Stimulated activated CD8-positive, alpha-beta memory T cell treated with anti-CD3 and anti-CD28 coated beads, Interleukin-2, amount 100 ng/mL, for 1 hour (primary cell): ENCODE data around the gene ZNF880.
"Not testable (repeated sequence)": the region's sequence is repeated elsewhere in the genome, so short reads cannot be mapped to it uniquely, and the experiment has no call there.

Source experiments
- DNase-seq, 2 donors: peaks; one replicate each; pipeline ENCODE4 v3.0.0-alpha.2; 2020; ENCODE audit warnings: low read depth in 2 of 2

ZNF880 gene

DNA sequence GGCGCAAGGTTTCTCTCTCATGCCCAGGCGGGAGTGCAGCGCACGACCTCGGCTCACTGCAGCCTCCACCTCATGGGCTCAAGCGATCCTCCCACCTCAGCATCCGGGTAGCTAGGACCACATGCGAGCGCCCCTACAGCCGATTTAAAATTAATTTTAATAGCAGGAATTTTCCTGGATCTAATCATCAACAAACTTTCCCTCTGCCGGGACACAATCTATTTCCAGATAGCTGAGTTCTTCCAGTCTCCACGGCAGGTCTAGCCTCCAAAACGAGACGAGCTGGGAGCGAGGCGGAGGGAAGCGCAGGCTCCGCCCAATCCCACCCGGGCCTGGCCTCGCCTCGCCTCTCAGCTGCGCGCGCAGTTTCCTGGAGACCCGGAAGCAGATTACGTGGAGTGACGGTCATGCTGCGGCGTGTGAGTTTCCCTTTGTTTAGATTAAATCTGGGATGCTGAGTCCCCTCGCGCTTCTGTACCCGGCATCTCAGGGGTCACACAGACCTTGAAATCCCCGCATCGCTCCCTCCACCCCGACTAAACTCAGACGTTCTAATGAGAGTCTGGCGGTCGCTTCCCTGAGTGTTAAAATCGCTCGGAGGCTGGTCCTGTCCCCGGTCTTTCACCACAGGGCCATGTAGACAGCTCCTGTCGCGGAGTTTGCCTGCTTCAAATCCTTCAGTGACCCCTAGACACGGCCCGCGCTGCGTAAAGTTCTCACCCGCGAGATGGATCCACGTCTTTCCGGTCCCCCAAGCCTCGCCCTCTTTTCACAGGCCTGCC is at the start of gene ZNF880:
Gene ZNF880 (plus strand): TSS at position 365 of the 782 bp plus-strand sequence. CDS start 43 bp downstream, at position 408.
- peak; percentile 81 to 87 for DNase-seq

DNA sequence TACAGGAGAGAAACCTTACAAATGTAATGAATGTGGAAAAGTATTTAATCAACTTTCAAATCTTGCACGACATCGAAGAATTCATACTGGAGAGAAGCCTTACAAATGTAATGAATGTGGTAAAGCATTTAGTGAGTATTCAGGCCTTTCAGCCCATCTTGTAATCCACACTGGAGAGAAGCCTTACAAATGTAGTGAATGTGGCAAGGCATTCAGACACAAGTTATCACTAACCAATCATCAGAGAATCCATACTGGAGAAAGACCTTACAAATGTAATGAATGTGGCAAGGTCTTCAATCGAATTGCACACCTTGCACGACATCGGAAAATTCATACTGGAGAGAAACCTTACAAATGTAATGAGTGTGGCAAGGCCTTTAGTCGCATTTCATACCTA is 47.3 kb upstream of the ZNF880 start:
- no peak for DNase-seq

DNA sequence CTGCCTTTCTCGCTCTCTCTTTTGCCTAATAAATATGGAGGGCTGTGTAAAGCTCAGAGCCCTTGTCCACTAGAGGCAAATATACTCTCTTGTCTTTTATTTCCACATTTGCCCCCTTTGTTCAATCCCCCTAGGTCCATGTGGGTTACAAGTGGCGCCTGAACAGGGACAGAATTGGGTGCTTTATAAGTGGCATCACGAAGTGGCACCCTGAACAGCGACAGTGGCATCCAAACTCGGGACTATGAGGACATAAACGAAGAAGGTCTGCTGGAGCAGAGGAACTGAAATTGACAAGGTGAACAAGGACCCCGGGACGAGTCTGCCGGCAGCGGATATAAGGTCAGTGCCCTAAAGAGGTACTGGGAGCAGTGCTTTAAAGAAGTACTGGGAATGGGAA is 38.0 kb upstream of the ZNF880 start:
- no peak for DNase-seq

DNA sequence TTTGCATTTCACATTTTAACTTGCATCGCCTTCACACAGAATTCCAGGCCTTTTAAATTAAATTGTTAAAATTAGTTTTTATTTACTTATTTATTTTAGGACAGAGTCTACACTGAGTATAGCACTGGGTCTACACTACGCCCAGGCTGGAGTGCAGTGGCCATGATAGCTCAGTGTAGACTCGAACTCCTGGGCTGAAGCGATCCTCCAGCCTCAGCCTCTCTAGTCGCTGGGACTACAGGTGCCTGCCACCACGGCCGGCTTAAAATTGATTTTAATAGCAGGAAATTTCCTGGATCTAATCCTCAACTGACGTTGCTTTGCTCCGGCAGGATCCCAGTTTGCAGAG is 34.0 kb upstream of the ZNF880 start:
- DNase-seq, result no peak

DNA sequence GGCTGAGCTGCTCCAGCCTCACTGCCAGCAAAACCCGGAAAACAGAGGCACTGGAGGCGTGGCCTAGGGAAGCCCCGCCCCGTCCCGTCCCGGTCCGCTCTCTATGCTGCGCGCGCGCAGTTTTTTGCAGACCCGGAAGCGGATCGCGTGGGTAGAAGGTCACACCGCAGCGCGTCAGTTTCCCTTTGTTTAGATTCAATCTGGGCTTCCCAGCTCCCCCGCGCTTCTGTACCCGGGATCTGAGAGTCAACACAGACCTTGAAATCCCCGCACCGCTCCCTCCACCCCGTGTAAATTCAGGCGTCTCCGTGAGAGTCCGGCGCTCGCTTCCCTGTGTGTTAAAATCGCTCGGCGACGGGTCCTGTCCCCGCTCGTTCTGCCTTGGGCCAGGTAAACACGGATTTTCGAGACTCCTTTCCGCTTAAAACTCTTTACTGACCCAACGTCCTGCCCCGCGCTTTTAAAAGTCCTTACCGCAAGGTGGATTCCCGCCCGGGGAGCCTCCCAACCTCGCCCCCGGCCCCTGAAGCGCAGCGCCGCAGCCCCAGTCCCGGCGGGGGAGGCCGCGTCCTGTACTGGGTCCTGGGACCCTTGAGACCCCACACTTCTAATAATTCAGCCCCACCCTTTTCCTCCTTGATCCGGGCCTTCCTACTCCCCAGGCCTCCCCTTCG is 33.5 kb upstream of the ZNF880 start, which contains the start of gene ZNF610:
Gene ZNF610 (plus strand): TSS at position 127 of the 674 bp plus-strand sequence. CDS start 12,930 bp downstream, outside the sequence.
- DNase-seq, result peak; percentile 64 to 78

DNA sequence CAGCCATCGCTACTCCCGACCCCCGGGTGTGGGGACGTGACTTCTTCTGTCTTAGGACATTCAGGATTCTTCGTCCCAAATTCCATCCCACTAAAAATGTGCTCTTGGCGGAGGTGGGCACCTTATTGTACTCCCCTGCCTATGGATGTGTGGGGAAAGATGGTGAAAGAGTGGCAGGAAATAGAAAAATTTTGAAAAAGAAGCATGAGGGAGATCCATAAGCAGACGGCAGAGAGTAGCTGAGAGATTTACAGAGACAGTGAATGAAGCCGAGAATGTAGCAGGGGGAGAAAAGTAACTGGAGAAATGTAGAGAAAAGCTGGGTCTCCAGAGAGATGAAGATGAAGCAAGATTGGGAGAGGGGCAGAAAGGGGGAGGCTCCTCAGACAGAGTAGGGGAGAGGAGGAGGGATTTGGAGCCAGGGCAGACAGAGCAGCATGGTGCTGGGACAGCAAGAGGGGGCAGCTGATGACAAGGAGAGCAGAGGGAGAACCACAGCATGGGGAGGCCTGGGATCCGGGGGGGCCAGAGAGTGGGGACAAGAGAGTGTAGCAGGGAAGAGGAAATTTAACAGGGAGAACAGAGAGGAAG is 32.8 kb upstream of the ZNF880 start:
- DNase-seq, result no peak

DNA sequence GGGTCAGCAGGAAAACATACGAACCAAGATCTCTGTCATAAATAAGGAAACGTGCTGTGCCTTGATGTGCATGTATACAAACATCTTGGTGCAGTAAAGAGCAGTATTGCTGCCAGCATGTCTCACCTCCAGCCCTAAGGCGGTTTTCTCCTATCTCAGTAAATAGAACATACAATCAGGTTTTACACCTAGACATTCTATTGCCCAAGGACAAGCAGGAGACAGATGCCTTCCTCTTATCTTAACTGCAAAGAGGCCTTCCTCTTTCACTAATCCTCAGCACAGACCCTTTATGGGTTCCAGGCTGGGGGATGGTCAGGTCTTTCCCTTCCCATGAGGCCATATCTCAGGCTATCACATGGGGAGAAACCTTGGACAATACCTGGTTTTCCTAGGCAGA is 30.7 kb upstream of the ZNF880 start:
- not testable (repeated sequence) for DNase-seq

DNA sequence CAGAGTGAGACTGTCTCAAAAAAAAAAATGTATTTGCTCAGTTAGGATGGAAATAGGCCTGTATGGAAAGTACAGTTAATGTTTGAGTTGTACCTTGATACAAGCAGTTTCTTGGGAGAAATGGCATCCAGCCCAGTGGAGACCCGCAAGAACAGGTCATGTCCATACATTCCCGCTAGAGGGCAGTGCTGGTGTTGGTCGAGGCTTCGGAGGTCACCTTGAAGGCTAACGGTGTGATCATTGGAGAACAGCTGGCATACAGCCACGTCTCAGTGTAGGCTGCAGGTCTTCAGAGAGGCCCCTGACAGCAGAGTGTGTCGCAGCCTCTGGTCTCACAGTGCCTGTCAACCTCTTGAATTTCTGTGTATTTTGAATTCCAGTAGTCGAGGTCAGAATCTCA is 26.2 kb upstream of the ZNF880 start:
- peak; percentile 16 to 21 for DNase-seq

DNA sequence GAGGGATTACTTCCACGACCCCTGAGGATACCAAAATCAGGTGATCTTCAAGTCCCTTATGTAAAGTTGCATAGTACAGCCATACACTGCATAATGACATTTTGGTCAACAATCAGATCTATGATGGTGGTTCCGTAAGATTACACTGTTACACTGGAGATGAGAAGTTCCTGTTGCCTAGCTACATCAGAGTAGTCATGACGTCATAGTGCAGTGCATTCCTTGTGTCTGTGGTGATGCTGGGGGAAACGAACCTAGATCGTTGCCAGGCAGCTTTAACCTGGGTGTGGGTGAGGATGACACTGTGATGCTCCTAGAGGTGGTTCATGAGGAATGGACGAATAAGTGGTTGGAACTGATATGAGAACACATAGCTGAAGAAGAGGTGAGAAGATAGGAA is 24.6 kb upstream of the ZNF880 start:
- DNase-seq, result no peak

DNA sequence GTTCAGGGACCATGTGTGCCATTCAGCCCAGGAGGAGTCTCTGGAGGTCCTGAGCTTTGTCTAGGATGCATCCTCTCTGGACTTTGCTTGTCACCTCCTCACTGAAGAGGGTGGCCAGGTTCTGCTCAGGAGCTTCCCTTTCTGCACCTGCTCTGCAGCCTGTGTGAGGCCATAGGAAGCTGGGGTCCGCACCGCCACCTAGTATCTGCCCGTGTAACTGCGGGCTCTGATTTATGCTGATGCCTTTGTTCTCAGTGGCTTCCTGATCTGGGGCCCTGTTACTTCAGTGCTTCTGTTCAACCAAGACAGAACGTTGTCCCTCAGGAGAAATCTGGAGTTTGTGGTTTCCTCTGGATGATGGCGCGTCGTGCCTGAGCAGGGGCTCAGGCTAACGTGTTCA is 18.2 kb upstream of the ZNF880 start:
- no peak for DNase-seq

DNA sequence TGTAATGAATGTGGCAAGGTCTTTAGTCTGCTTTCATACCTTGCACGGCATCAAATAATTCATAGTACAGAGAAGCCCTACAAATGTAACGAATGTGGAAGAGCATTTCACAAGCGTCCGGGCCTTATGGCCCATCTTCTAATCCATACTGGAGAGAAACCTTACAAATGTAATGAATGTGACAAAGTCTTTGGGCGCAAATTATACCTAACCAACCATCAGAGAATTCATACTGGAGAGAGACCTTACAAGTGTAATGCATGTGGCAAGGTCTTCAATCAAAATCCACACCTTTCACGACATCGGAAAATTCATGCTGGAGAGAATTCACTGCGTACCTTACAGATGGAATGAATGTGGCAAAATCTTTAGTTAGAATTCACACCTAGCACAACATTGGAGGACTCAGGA is 3.3 kb upstream of the ZNF880 start:
- no peak for DNase-seq

DNA sequence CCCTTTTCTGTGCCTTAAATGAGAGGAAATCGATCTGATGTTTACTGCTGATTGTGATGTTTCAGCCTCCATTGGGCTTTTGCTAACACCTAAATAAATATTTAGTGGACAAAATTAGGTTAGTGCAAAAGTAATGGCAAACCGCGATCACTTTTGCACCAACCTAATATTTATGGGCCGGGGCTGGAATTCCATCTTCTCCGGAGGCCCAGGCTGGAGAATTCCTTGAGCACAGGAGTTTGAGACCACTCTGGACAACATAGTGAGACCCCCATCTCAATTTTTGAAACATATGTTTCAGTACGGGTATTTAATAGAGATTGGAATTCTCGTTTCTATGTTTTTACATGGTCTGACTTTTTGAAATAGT is 603 bp downstream of the ZNF880 start:
- DNase-seq, result no peak

DNA sequence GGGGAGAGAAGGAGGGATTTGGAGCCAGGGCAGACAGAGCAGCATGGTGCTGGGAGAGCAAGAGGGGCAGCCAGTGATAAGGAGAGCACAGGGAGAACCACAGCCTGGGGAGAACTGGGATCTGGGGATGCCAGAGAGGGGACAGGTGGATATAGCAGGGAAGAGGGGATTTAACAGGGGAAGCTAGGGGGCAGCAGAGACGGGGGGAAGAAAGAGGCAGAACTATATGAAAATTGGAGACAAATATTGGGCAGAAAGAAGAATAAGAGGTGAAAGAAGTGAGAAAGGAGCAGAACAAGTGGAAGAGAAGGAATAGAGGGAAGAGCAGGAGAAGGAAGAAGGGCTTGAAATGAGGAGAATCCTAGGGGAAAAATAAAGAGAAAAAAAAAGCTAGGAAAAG is 21.4 kb downstream of the ZNF880 start:
- DNase-seq, result no peak

DNA sequence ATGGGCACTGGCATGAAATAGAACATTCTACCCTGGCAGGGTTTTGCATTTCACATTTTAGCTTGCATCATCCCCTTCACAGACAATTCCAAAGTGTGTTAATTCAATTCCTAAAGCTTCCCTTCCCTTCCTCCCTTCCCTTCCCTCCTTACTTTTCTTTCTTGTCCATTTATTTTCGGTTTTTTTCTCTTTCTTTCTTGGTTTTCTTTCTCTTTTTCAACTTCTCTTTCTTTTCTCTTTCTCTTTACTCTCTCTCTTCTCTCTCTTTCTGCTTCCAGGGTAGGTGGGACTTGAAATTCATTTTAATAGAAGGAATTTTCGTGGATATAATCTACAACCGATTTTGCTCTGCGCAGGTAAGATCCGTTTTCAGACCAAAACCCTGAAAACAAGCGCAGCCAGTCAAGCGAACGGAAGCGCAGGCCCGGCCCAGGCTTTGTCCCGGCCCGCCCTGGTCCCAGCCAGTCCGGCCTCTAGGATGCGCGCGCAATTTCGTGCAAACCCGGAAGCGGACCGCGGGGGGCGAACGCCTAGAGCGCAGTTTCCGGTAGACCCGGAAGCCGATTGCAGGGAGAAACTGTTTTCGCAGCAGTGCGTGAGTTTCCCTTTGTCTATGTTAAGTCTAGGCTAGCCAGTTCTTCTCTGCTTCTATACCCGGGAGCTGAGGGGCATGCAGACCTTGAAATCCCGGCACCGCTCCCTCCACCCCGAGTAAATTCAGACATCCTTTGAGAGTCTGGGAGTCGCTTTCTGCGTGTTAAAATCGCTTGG is 27.8 kb downstream of the ZNF880 start, which contains the start of gene ZNF528:
Gene ZNF528 (plus strand): TSS at position 540 of the 771 bp plus-strand sequence. CDS start 4,165 bp downstream, outside the sequence.
- peak; percentile 92 for DNase-seq

DNA sequence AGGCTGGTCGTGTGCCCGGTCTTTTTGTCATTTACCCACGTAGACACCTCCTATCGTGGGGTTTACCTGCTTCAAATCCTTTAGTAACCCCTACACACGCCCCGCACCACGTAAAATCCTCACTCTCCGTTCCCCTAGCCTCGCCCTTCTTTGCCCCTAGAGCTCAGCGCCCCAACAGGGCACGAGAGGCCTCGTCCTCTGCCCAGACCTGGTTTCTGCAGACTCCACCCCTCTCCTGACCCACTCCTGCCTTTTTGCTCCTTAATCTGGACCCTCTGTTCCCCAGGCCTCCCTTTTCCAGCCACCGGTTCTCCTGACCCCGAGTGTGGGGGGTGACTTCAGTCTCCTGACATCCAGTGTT is 28.3 kb downstream of the ZNF880 start:
- DNase-seq, result no peak

DNA sequence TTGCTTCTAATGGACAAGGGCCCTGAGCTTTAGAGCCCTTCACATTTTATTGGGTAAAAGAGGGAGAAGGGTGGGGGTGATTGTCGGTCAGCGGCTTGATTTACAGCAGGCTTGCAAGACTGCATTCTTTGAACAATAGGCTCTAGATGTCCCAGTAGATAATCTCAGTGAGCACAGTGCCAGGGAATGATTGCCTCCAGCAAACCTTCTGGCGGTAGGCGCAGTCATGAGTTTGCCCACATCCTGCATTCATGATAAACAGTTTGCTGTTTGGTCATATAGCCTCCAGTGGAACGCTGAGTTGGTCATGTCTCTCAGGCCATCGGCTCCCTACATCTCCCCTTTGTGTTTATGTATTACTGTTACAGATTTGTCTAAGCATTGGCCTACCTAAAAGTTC is 40.6 kb downstream of the ZNF880 start:
- DNase-seq, result no peak

DNA sequence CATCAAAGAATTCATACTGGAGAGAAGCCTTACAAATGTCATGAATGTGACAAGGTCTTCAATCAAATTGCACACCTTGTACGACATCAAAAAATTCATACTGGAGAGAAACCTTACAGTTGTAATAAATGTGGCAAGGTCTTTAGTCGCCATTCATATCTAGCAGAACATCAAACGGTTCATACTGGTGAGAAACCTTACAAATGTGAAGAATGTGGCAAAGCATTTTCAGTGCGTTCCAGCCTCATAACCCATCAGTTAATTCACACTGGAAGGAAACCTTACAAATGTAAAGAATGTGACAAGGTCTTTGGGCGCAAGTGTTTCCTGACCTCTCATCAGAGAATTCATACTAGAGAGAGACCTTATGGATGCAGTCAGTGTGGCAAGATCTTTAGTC is 46.0 kb downstream of the ZNF880 start:
- no peak for DNase-seq

DNA sequence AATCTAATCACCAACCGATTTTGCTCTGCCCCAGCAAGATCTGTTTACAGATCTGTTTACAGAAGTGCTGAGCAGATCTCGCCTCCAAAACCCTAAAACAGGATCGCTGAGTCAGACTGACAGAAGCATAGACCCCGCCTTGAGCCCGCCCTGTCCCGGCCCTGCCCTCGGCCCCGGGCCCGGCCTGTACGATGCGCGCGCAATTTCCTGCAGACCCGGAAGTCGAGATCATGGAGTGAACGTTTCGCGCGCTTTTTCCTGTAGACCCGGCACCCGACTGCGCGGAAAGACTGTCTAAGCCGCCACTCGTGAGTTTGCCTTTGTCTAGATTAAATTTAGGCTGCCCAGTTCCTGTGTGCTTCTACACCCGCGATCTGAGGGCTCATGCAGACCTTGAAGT is 59.2 kb downstream of the ZNF880 start, which contains the start of gene ZNF534:
Gene ZNF534 (plus strand): TSS at position 212 of the 400 bp plus-strand sequence. CDS start 2,327 bp downstream, outside the sequence.
- no peak for DNase-seq
